K562 (cell line): Measurements from ENCODE around the gene BSN. TPM values are rescaled to one million over a fixed set of nuclear protein-coding genes. Genes with fewer than 3 reads are reported as not detected.

ENCODE experiments used
- ATAC-seq: fragments of 200-7000 bp; cut with Tn5 transposase; 3 replicates; pipeline ENCODE4 v1.9.1; 2020; ENCODE audit warnings: moderate library complexity
- BruUV-seq: library from RNA; stranded (reverse); fragments of 400-500 nt; replicated peaks from 2 replicates; lab custom pipeline; 2021; lab: Mats Ljungman, UMichigan
- CTCF ChIA-PET: fragments of 300-600 bp; formaldehyde crosslinking; extraction: SDS; loops from one replicate; lab custom pipeline; 2021; ENCODE audit warnings: low intra/inter-chr PET ratio; lab: Yijun Ruan, JAX
- POLR2A ChIA-PET: fragments of 300-600, 350-650 bp; sonication (Branson Sonifier 250); formaldehyde crosslinking; extraction: SDS; loops from one replicate; lab custom pipeline; 2021; ENCODE audit warnings: antibody characterized with exemption, inconsistent platforms; lab: Yijun Ruan, JAX
- DNase-seq, 4 experiments: peaks; one replicate each; pipeline versions ENCODE4 v3.0.0 to v3.0.0-alpha.2; 2011 to 2018; ENCODE audit warnings: low spot score in 3 of 4, mixed read lengths in 3 of 4; ENCODE audit errors: extremely low read depth in 1 of 4
- FAIRE-seq: peaks from 2 replicates; lab custom pipeline; 2011; peaks lifted over from hg19 to GRCh38; lab: Jason Lieb, UNC
- H2AFZ ChIP-seq: 2 replicates; pipeline ENCODE4 v1.6.0; 2011; ENCODE audit warnings: low read depth, low read length, control low read depth, inconsistent platforms
- H3K27ac ChIP-seq: fragments of 200-600 bp; 3 replicates; pipeline ENCODE4 v1.8.0; 2011; ENCODE audit warnings: low read depth, mild to moderate bottlenecking, control low read depth, inconsistent platforms, low read length, moderate library complexity, mixed read lengths; ENCODE audit errors: extremely low read depth
- H3K27me3 ChIP-seq, 2 experiments: fragments of 300-600 bp in 1 of 2; 2 replicates in 1 of 2; 3 replicates in 1 of 2; pipeline versions ENCODE4 v1.6.0 to v1.8.0; 2011; ENCODE audit warnings: inconsistent platforms in 2 of 2, low read length in 2 of 2, mild to moderate bottlenecking in 1 of 2, mixed read lengths in 1 of 2, moderate library complexity in 1 of 2; ENCODE audit not compliant: control insufficient read depth in 2 of 2, insufficient read depth in 2 of 2
- H3K36me3 ChIP-seq: fragments of 300-600 bp; 3 replicates; pipeline ENCODE4 v1.8.0; 2011; ENCODE audit warnings: mild to moderate bottlenecking, low read length, inconsistent platforms; ENCODE audit not compliant: control insufficient read depth, insufficient read depth
- H3K4me1 ChIP-seq, 2 experiments: fragments of 200-600 bp in 1 of 2; replicated peaks in 1 of 2; 2 replicates in 1 of 2; 3 replicates in 1 of 2; pipeline versions ENCODE4 v1.5.1 to v1.8.0; 2011; ENCODE audit warnings: inconsistent platforms in 2 of 2, low read length in 2 of 2, mild to moderate bottlenecking in 1 of 2, mixed read lengths in 1 of 2, moderate library complexity in 1 of 2; ENCODE audit not compliant: control insufficient read depth in 2 of 2, insufficient read depth in 2 of 2
- H3K4me2 ChIP-seq: 2 replicates; pipeline ENCODE4 v1.6.1; 2011; ENCODE audit warnings: low read length, control low read depth, inconsistent platforms, mixed read lengths; ENCODE audit not compliant: insufficient read depth
- H3K4me3 ChIP-seq: fragments of 200-600 bp; sonication (generic), shearing (Covaris generic); 2 replicates; pipeline ENCODE4 v1.5.1; 2016; ENCODE audit warnings: control low read depth, inconsistent platforms
- H3K79me2 ChIP-seq: fragments of 200-600 bp; 3 replicates; pipeline ENCODE4 v1.8.0; 2011; ENCODE audit warnings: low read length, inconsistent platforms; ENCODE audit not compliant: control insufficient read depth, insufficient read depth
- H3K9ac ChIP-seq, 2 experiments: 2 replicates each; pipeline versions ENCODE4 v1.6.0 to v1.6.1; 2011; ENCODE audit warnings: low read depth in 2 of 2, low read length in 2 of 2, control low read depth in 1 of 2, inconsistent platforms in 1 of 2, mild to moderate bottlenecking in 1 of 2, mixed read lengths in 1 of 2; ENCODE audit not compliant: insufficient read depth in 1 of 2
- H3K9me1 ChIP-seq: one replicate; pipeline ENCODE4 v1.6.0; 2011; ENCODE audit warnings: inconsistent platforms, mild to moderate bottlenecking, low read length, moderate library complexity; ENCODE audit not compliant: control insufficient read depth, insufficient read depth
- H3K9me3 ChIP-seq: replicated peaks from 2 replicates; pipeline ENCODE4 v1.5.1; 2011; ENCODE audit warnings: low read depth, low read length, inconsistent platforms; ENCODE audit not compliant: control insufficient read depth, insufficient read depth
- H4K20me1 ChIP-seq: replicated peaks from 2 replicates; pipeline ENCODE4 v1.6.1; 2011; ENCODE audit warnings: low read length, inconsistent platforms, mixed read lengths; ENCODE audit not compliant: control insufficient read depth, insufficient read depth
- SPI1 ChIP-seq: IDR thresholded peaks from 2 replicates; pipeline ENCODE4 v1.6.1; 2011; ENCODE audit warnings: low read depth, low read length, control low read depth, borderline replicate concordance
- WGBS: fragments of 100-300 bp; shearing (Covaris generic); methylation state at CpG from one replicate; pipeline ENCODE4 v1.1.6; 2016; ENCODE audit warnings: low coverage, mixed read lengths; ENCODE audit not compliant: insufficient coverage; ENCODE audit errors: missing lambda C conversion rate; 5-methylcytosine and 5-hydroxymethylcytosine counted together
- in situ Hi-C: fragments of 300-500 bp; cut with MboI; formaldehyde crosslinking; loops from 4 replicates; pipeline ENCODE4 v1.15.0; 2018; ENCODE audit warnings: inconsistent platforms, mixed read lengths
- intact Hi-C: fragments of 100-400 bp; cut with micrococcal nuclease; formaldehyde crosslinking; loops from 2 replicates; pipeline ENCODE4 v1.14.2; 2022
- polyA plus RNA-seq, 8 experiments: library from polyadenylated mRNA; depleted of rRNA in 4 of 8; stranded (reverse) in 5 of 8; unstranded in 3 of 8; fragments of >200 nt; fragmentation: Nextera tagmentation in 2 of 8; fragmentation: Illumina TruSeq in 1 of 8; extraction: Ambion mirVana in 2 of 8; extraction: Trizol in 1 of 8; gene quantifications; 2 replicates each; pipeline versions ENCODE4 v1.2.1 to v1.2.3, GENCODE V29; 2011 to 2014; ENCODE audit warnings: inconsistent platforms in 1 of 8, missing spikeins in 1 of 8
- total RNA-seq, 7 experiments: library from RNA; depleted of rRNA in 6 of 7; stranded (reverse); fragments of >200 nt in 6 of 7; fragmentation: Illumina TruSeq in 2 of 7; extraction: Trizol in 2 of 7; gene quantifications; 2 replicates each; pipeline versions ENCODE4 v1.2.1 to v1.2.3, GENCODE V29; 2011 to 2021; ENCODE audit warnings: low replicate concordance in 1 of 7
- TF ChIP-seq, protein P1 (sequence below): IDR thresholded peaks from 2 replicates; pipeline ENCODE4 v1.6.1; 2011; ENCODE audit not compliant: insufficient read length; ENCODE audit errors: extremely low read depth
- TF ChIP-seq, protein P2 (sequence below): fragments of 250-450 bp; sonication (Bioruptor Pico); IDR thresholded peaks from 2 replicates; pipeline ENCODE4 v1.8.0; 2022; ENCODE audit warnings: inconsistent platforms

BSN gene
- total and polyA plus RNA-seq, 9 of the 15 experiments (the other 6 are each of a cell fraction or from before 2014, with no cell fraction given), result 0.03 to 1.5 (median 0.29) TPM

DNA sequence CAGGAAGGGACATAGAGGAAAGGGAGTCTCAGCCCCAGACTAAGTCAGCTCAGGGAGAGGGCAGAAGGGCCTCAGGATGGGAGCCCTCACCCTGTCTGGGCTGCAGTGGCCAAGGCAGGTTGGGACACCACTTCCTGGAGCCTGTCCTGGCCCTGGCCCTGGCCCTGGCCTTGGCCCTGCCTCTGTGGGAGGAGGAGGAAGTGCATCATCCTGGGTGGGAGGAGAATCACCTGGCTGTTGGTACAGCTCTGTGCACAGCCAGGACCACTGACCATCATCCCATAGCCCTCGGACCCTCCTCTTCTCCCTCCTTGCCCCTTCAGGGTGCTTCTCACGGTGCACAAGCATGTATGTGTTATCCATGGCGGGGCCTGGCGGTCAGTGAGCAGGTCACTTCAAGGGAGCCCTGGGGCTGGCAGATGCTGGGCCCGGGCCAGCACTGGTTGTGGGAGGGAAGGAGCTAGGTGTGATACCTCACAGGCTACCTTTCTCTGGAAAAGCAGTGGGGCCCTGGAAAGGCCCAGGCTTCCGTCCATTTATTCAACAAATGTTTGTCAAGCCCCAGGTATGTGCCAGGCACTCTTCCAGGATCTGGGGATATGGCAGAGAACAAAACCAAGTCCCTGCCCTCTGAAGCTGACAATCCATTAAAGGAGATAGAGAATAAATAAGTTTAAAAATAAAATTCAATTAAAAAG lies 111.7 kb downstream of the BSN start:
- no peak overlapping the region for H3K27ac ChIP-seq
- H3K9me3 ChIP-seq, result no peaks in the 10 kb centered on the region
- ChIA-PET POLR2A (interaction anchor here (0.9 to 1.1 kb wide), 2 partner anchors 18 to 31 kb away, joined by 4 to 5 read pairs; no protein-coding TSS in a partner anchor), CTCF (no interaction called here)
- H3K4me3 ChIP-seq, result no peak overlapping the region
- H3K79me2 ChIP-seq, result no peaks in the 10 kb centered on the region
- H3K4me2 ChIP-seq, result no peak overlapping the region
- 53% methylated on average over 4 of the region's 6 CpGs for WGBS
- H3K36me3 ChIP-seq, result no peaks in the 10 kb centered on the region
- DNase-seq (no peak), FAIRE-seq (no peak), ATAC-seq (peak; percentile 43)
- in situ Hi-C loops (loop anchor here (10.0 kb wide), 1 partner anchor 101 kb away; no protein-coding TSS in a partner anchor), intact Hi-C loops (no loop called here)
- no peak overlapping the region for H2AFZ ChIP-seq
- H3K4me1 ChIP-seq, result peaks cover 0 to 9% of the 10 kb centered on the region in 2 experiments; a peak in 2 of 5 replicates
- no peaks in the 10 kb centered on the region for H3K9me1 ChIP-seq
- peak overlapping the region in 1 of 2 experiments; percentile 52; a peak in 1 of 4 replicates for H3K9ac ChIP-seq
- TF ChIP-seq SPI1, result peak; percentile 22; the same call in 1 of the 2 replicates
- TF ChIP-seq, protein P1, sequence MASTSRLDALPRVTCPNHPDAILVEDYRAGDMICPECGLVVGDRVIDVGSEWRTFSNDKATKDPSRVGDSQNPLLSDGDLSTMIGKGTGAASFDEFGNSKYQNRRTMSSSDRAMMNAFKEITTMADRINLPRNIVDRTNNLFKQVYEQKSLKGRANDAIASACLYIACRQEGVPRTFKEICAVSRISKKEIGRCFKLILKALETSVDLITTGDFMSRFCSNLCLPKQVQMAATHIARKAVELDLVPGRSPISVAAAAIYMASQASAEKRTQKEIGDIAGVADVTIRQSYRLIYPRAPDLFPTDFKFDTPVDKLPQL, result no peak
- TF ChIP-seq, protein P2, sequence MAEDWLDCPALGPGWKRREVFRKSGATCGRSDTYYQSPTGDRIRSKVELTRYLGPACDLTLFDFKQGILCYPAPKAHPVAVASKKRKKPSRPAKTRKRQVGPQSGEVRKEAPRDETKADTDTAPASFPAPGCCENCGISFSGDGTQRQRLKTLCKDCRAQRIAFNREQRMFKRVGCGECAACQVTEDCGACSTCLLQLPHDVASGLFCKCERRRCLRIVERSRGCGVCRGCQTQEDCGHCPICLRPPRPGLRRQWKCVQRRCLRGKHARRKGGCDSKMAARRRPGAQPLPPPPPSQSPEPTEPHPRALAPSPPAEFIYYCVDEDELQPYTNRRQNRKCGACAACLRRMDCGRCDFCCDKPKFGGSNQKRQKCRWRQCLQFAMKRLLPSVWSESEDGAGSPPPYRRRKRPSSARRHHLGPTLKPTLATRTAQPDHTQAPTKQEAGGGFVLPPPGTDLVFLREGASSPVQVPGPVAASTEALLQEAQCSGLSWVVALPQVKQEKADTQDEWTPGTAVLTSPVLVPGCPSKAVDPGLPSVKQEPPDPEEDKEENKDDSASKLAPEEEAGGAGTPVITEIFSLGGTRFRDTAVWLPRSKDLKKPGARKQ (CRISPR knock-in tag), result no peak
- TF ChIP-seq, all 486 proteins: peak for 1
- no TSS peak for BruUV-seq
- Histone ChIP-seq H4K20me1 (no peaks in the 10 kb centered on the region), H3K27me3 (no peaks in the 10 kb centered on the region)
